Measurements from ENCODE around the gene KLK12.

Gene KLK12

DNA sequence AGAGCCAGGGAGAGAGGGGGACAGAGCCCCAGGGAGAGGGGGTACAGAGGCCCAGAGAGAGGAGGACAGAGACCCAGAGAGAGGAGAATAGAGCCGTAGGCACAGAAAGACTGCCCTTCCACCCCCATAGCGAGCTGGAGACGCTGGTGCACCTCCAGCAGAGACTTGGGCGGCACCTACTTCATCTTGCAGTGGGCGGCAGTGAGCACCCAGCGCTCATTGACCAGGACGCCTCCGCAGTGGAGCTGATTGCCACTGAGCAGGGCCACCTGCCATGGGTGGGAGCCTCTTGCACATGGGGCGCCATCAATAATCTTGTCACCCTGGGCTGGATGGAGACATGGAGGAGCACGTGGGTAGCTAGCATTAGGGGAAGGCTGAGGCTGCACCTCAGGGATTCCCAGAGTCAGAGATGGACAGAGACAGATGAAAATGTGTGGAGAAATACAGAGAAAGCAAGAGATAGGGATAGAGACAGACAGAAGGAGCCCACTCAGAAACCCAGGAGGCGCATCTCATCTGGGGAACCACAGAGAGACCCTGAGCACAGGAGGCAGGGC lies 53.1 kb downstream of the KLK12 start:
- no peak for DNase-seq (ENCODE audit: low read depth in 2 of 2)

DNA sequence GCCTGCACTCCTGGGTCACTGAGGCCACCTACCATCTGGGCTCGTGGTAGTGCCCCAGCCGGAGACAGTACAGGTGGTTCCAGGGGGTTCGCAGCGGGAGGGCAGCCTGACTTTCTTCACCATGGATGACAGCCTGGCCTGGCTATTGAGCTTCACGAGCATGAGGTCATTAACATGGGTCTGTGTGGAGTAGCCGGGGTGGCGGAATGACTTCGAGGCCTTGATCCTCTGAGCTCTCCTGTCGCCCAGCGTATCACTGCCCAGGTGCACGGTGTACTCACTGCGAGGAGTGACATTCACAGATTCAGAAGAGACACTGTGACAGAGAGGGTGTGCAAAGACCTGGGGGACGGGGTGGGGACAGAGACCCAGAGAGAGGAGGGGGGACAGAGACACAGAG lies 54.6 kb downstream of the KLK12 start:
- no peak for DNase-seq (ENCODE audit: low read depth in 2 of 2)

DNA sequence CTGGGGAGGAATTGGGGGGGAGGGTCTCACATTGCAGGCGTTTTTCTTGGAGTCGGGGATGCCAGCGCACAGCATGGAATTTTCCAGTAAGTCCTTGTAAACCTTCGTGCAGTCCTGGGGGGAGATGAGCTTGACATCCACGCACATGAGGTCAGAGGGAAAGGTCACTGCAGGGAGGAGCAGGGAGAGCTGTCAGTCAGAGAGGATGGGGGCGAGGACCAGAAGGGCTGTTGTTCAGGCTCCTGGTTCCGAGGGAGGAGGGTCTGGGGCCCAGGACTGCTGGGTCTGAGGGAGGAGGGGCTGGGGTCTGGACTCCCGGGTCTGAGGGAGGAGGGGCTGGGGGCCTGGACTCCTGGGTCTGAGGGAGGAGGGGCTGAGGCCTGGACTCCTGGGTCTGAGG lies 55.0 kb downstream of the KLK12 start:
- no peak for DNase-seq (ENCODE audit: low read depth in 2 of 2)
